HL-60/S4 treated with phorbol 12-myristate 13-acetate at 8.2 ng/mL for 4 days and 3 days (cell line): ENCODE data around the gene ACTR8.

Experiments used
- in situ Hi-C: fragments of 300-500 bp; cut with MboI; formaldehyde crosslinking; loops from 2 replicates; pipeline ENCODE4 v1.15.0; 2022; ENCODE audit warnings: low sequenced_read_pairs

The ACTR8 gene

GRCh38 chr3:53865732-53866499, 16.0 kb downstream of the ACTR8 start:
- in situ Hi-C loops = no loop called here

- in situ Hi-C loops = no loop called here
Observed at GRCh38 chr3:53863145-53863544, 18.8 kb downstream of the ACTR8 start.

GRCh38 chr3:53862241-53862640, 19.7 kb downstream of the ACTR8 start:
- in situ Hi-C loops = no loop called here

- in situ Hi-C loops = no loop called here
Observed at GRCh38 chr3:53860196-53860595, 21.8 kb downstream of the ACTR8 start.

GRCh38 chr3:53859178-53859577, 22.8 kb downstream of the ACTR8 start:
- in situ Hi-C loops = no loop called here

- in situ Hi-C loops = no loop called here
Observed at GRCh38 chr3:53858096-53858741, 23.7 kb downstream of the ACTR8 start.

GRCh38 chr3:53856964-53857363, 25.0 kb downstream of the ACTR8 start:
- in situ Hi-C loops = no loop called here

GRCh38 chr3:53850895-53851294, 31.1 kb downstream of the ACTR8 start:
- in situ Hi-C loops = no loop called here

- in situ Hi-C loops = no loop called here
Observed at GRCh38 chr3:53849916-53850315, 32.0 kb downstream of the ACTR8 start.

GRCh38 chr3:53846851-53847155, 35.1 kb downstream of the ACTR8 start:
- in situ Hi-C loops = no loop called here

- in situ Hi-C loops = no loop called here
Observed at GRCh38 chr3:53846134-53846850, 35.7 kb downstream of the ACTR8 start, which contains the start of the genes CHDH and IL17RB. Gene CHDH, minus strand, starts transcription at chr3:53846419. Its CDS starts 22,411 bp downstream, at chr3:53824008. Gene IL17RB, plus strand, starts transcription at chr3:53846568. Its CDS starts 21 bp downstream, at chr3:53846589.

- in situ Hi-C loops = no loop called here
Observed at GRCh38 chr3:53845881-53846133, 36.1 kb downstream of the ACTR8 start.

GRCh38 chr3:53845103-53845880, 36.7 kb downstream of the ACTR8 start:
- in situ Hi-C loops = no loop called here

- in situ Hi-C loops = no loop called here
Observed at GRCh38 chr3:53844262-53845102, 37.5 kb downstream of the ACTR8 start.

- in situ Hi-C loops = no loop called here
Observed at GRCh38 chr3:53843195-53844177, 38.5 kb downstream of the ACTR8 start.

- in situ Hi-C loops = no loop called here
Observed at GRCh38 chr3:53842436-53843194, 39.3 kb downstream of the ACTR8 start.

- in situ Hi-C loops = no loop called here
Observed at GRCh38 chr3:53841296-53841695, 40.7 kb downstream of the ACTR8 start.

- in situ Hi-C loops = no loop called here
Observed at GRCh38 chr3:53837331-53837730, 44.6 kb downstream of the ACTR8 start.
